ENCODE measurements around the gene E2F8. TPM values are rescaled to one million over a fixed set of nuclear protein-coding genes. Genes with fewer than 3 reads are reported as not detected.

Gene E2F8
- total RNA-seq, 1 donor from 2014 or later: 3.6 TPM

DNA sequence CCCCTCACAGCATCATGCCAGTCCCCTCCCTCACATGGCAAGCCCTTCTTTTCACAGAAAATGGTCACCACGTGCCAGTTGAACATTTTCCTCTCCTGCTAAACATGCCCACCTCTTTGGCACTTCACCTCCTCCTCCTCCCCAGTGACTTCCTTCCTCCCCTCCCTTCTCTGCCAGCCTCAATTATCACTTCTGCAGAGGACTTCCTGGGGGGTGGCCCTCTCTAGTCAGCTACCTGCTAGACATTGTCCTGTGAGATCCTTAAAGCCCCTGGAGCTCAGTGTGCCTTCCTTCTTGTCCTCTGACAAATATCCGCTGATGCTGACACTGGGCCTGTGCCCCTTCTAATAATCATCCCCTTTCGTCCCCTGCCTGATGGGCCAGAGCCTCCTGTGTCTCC lies 43.2 kb upstream of the E2F8 start:
- TF ChIP-seq, protein P1, sequence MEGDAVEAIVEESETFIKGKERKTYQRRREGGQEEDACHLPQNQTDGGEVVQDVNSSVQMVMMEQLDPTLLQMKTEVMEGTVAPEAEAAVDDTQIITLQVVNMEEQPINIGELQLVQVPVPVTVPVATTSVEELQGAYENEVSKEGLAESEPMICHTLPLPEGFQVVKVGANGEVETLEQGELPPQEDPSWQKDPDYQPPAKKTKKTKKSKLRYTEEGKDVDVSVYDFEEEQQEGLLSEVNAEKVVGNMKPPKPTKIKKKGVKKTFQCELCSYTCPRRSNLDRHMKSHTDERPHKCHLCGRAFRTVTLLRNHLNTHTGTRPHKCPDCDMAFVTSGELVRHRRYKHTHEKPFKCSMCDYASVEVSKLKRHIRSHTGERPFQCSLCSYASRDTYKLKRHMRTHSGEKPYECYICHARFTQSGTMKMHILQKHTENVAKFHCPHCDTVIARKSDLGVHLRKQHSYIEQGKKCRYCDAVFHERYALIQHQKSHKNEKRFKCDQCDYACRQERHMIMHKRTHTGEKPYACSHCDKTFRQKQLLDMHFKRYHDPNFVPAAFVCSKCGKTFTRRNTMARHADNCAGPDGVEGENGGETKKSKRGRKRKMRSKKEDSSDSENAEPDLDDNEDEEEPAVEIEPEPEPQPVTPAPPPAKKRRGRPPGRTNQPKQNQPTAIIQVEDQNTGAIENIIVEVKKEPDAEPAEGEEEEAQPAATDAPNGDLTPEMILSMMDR (IDR thresholded peaks at IDR 0.05; ENCODE audit: borderline replicate concordance): no peak
- DNase-seq: no peak
- Histone ChIP-seq H3K4me3 (no peak overlapping the region), H3K27ac (replicated peaks) (no peak overlapping the region), H3K36me3 (no peaks in the 10 kb centered on the region), H3K9me3 (replicated peaks) (no peaks in the 10 kb centered on the region), H3K27me3 (ENCODE audit: low read depth) (no peaks in the 10 kb centered on the region), H3K4me1 (no peaks in the 10 kb centered on the region)
- intact Hi-C loops (cut with micrococcal nuclease): no loop called here

DNA sequence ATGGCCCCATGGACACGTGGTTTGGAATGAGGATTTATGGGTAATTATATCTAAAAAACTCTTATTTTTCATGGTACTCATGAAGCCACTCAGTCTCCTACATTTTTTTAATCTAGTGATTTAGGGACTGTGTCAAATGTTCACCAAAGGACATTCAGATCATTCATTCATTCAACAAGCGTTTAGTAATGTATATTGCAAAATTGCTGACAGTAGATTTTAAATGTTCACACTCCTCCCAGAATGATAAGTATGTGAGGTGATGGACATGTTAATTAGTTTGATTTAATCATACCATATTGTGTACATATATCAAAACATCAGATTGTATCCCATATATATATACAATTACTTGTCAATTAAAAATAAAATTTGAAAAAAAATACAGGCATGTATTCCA lies 40.8 kb upstream of the E2F8 start:
- DNase-seq: no peak
- Histone ChIP-seq H3K4me3 (no peak overlapping the region), H3K36me3 (no peaks in the 10 kb centered on the region), H3K9me3 (replicated peaks) (no peaks in the 10 kb centered on the region), H3K4me1 (no peaks in the 10 kb centered on the region), H3K27me3 (ENCODE audit: low read depth) (no peaks in the 10 kb centered on the region), H3K27ac (replicated peaks) (no peak overlapping the region)
- TF ChIP-seq, protein P1 (IDR thresholded peaks at IDR 0.05; ENCODE audit: borderline replicate concordance): no peak
- intact Hi-C loops (cut with micrococcal nuclease): no loop called here

DNA sequence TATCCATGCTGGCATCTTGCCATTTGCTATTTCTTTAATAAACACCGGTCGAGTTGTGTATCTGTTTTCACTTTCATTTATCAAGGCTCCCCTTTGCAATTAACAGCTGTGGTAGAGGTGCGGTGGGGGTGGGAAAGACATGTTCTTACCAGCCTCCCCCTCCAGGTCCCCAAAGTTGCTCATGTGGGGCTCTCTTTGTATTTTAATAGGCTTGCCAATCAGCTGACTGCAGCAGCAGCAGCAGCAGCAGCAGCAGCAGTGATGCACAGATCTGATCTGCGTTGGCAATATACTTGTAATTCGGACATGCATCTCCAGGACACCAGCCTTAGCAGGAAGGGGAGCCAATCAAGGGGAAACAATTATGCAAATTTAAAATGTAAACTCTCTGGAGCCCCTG lies 40.3 kb upstream of the E2F8 start:
- TF ChIP-seq, protein P1 (IDR thresholded peaks at IDR 0.05; ENCODE audit: borderline replicate concordance): no peak

DNA sequence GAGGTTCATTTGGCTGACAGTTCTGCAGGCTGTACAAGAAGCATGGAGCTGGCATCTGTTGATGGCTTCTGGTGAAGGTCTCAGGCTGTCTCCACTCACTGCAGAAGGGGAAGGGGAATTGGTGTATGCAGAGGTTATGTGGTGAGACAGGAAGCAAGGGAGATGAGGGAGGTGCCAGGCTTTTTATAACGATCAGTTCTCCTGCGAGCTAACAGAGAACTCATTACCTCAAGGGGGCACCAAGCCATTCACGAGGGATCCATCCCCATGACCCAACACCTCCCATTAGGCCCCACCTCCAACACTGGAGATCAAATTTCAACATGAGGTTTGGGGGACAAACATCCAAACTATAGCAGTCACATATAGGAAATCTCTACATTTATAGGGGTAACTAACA lies 38.7 kb upstream of the E2F8 start:
- Histone ChIP-seq H3K27ac (replicated peaks) (no peak overlapping the region), H3K27me3 (ENCODE audit: low read depth) (no peaks in the 10 kb centered on the region), H3K4me1 (no peaks in the 10 kb centered on the region), H3K9me3 (replicated peaks) (no peaks in the 10 kb centered on the region), H3K36me3 (no peaks in the 10 kb centered on the region), H3K4me3 (no peak overlapping the region)
- TF ChIP-seq, protein P1 (IDR thresholded peaks at IDR 0.05; ENCODE audit: borderline replicate concordance): no peak
- intact Hi-C loops (cut with micrococcal nuclease): no loop called here
- no peak for DNase-seq

More for the DNA sequence above, 40.3 kb upstream of the E2F8 start:
- Histone ChIP-seq H3K9me3 (replicated peaks) (no peaks in the 10 kb centered on the region), H3K4me3 (no peak overlapping the region), H3K36me3 (no peaks in the 10 kb centered on the region), H3K27ac (replicated peaks) (no peak overlapping the region), H3K4me1 (no peaks in the 10 kb centered on the region), H3K27me3 (ENCODE audit: low read depth) (no peaks in the 10 kb centered on the region)
- no peak for DNase-seq
- intact Hi-C loops (cut with micrococcal nuclease): no loop called here

DNA sequence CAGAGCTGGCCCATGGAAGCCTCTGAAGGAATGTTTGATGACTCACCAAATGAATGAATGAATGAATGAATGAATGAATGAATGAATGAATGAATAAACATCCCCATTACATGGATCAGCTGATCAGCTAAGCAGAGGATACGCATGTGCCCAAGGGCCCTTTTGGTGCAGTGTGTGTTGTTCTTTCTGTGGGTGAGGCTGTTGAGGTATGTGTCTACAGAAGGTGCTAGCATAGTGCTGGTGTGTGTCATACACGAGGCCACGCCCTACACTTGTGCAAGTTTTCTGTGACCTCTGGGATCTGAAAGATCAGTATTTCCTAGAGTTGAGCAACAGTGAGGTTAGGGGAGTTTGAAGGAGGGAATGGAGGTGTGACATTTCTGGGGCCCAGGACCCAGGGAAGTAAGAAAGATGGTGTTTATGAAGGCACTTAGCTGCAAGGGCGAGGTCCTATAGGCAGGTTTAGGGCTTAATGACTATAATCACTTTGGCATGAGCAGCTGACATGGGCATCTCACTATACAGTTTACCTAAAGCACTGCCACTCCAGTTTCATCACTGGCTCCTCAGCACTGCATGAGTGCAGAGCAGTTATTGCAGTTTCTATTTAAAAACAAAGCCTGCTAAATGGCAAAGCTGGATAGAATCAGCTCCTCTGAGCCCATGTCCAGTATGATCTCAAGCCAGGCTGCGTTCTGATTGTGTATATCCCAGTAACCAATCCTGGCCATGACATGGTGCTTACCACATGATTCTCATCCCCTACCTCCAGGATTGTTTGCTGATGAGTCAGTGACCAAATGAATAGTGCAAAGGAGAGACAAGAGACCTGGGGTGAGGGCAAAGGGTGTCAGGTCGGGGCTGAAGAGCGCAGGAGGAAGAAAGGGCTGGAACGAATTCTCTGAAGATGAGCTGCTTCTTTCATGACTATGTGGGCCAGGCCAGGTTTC lies 36.4 kb upstream of the E2F8 start:
- Histone ChIP-seq H3K4me3 (no peak overlapping the region), H3K36me3 (no peaks in the 10 kb centered on the region), H3K27ac (replicated peaks) (no peak overlapping the region), H3K4me1 (no peaks in the 10 kb centered on the region), H3K9me3 (replicated peaks) (no peaks in the 10 kb centered on the region), H3K27me3 (ENCODE audit: low read depth) (no peaks in the 10 kb centered on the region)
- intact Hi-C loops (cut with micrococcal nuclease): no loop called here
- no peak for DNase-seq
- TF ChIP-seq, protein P1 (IDR thresholded peaks at IDR 0.05; ENCODE audit: borderline replicate concordance): no peak
